ENCODE data around the gene CAMTA1. TPM values are rescaled to one million over a fixed set of nuclear protein-coding genes. Genes with fewer than 3 reads are reported as not detected.
A peak's percentile ranks its signal among the peaks of the same experiment; 100 is the strongest.

The CAMTA1 gene
- total RNA-seq, 6 experiments from 2014 or later = 78.1 to 96.6 (median 86.1) TPM

DNA sequence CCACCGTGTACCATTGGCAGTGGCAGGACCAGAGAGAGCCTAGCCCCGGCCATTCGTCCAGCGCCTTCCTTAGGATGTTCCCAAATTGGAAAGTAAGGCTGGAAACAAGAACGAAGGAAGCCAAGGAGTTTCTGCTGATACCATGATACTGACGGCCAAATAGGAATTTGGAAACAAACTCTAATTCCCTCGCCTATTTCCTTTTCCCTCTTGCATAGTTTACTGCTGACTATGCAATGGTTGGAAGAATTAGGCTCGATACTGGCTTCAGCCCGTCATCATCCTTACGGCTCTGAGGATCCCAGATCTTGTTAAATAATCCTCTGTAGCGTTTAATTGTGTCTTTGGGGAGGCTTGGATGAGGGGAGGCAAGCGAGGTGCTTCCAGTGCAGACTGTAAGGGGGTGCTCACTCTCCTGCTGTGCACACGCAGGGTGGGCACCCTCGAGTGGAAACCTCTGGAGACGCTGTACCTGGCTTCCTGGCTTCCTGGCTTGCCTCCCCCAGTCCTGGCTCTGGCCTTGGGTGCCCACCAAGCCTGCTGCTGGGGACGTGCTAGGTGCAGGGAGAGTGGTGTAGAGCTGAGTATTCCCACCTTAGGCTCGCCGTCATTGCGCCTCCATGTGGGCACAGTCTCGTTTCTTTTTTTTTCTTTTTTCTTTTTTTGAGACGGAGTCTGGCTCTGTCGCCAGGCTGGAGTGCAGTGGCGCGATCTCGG is 27.4 kb upstream of the CAMTA1 start:
- no peaks in the 10 kb centered on the region for H3K36me3 Mint-ChIP-seq (ENCODE audit: low read depth)

GRCh38 chr1:6761196-6761737 is 24.0 kb upstream of the CAMTA1 start:
- no peak overlapping the region for H3K4me3 Mint-ChIP-seq

More for the DNA sequence above, 27.4 kb upstream of the CAMTA1 start:
- H3K27me3 Mint-ChIP-seq (ENCODE audit: insufficient read depth) = peaks cover 6% of the 10 kb centered on the region
- no peak overlapping the region for H3K4me3 Mint-ChIP-seq
- TF ChIP-seq, protein P1, sequence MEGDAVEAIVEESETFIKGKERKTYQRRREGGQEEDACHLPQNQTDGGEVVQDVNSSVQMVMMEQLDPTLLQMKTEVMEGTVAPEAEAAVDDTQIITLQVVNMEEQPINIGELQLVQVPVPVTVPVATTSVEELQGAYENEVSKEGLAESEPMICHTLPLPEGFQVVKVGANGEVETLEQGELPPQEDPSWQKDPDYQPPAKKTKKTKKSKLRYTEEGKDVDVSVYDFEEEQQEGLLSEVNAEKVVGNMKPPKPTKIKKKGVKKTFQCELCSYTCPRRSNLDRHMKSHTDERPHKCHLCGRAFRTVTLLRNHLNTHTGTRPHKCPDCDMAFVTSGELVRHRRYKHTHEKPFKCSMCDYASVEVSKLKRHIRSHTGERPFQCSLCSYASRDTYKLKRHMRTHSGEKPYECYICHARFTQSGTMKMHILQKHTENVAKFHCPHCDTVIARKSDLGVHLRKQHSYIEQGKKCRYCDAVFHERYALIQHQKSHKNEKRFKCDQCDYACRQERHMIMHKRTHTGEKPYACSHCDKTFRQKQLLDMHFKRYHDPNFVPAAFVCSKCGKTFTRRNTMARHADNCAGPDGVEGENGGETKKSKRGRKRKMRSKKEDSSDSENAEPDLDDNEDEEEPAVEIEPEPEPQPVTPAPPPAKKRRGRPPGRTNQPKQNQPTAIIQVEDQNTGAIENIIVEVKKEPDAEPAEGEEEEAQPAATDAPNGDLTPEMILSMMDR (IDR thresholded peaks at IDR 0.05) = no peak
- no peaks in the 10 kb centered on the region for H3K9me3 Mint-ChIP-seq
- no peak overlapping the region for H3K27ac Mint-ChIP-seq
- peaks cover 13% of the 10 kb centered on the region for H3K4me1 Mint-ChIP-seq (ENCODE audit: low read depth)
- DNase-seq = no peak

DNA sequence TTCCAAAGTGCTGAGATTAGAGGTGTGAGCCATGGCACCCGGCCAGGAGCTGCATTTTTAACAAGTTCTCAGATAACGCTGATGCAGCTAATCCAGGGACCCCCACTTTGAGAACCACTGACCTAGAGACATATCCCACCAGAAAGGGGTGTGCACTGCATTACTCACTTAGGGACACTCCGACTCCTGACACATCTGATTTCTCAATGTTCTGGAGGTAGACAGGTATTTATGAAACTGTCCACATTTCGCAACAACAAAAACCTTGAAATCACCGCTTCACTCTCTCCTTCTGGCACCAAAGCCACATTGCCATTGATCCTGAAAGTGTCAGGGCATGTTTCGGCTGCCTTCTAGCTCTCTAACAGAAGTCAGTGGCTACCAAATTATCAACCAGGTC is 23.2 kb upstream of the CAMTA1 start:
- peaks cover 9% of the 10 kb centered on the region for H3K27me3 Mint-ChIP-seq (ENCODE audit: insufficient read depth)

More at GRCh38 chr1:6761196-6761737, 24.0 kb upstream of the CAMTA1 start:
- Mint-ChIP-seq H3K36me3 (ENCODE audit: low read depth) (no peaks in the 10 kb centered on the region), H3K9me3 (no peaks in the 10 kb centered on the region), H3K4me1 (ENCODE audit: low read depth) (no peaks in the 10 kb centered on the region), H3K27ac (no peak overlapping the region), H3K27me3 (ENCODE audit: insufficient read depth) (peaks cover 12% of the 10 kb centered on the region)
- TF ChIP-seq, protein P1 (IDR thresholded peaks at IDR 0.05) = no peak
- DNase-seq = no peak

GRCh38 chr1:6770751-6771440 is 14.4 kb upstream of the CAMTA1 start:
- Mint-ChIP-seq H3K4me1 (ENCODE audit: low read depth) (peaks cover 24% of the 10 kb centered on the region), H3K27ac (peak overlapping the region; percentile 65), H3K4me3 (peak overlapping the region; percentile 81), H3K36me3 (ENCODE audit: low read depth) (no peaks in the 10 kb centered on the region), H3K27me3 (ENCODE audit: insufficient read depth) (peaks cover 3% of the 10 kb centered on the region), H3K9me3 (no peaks in the 10 kb centered on the region)
- TF ChIP-seq, protein P1 (IDR thresholded peaks at IDR 0.05) = no peak
- DNase-seq = peak; percentile 71

More for the DNA sequence above, 23.2 kb upstream of the CAMTA1 start:
- no peaks in the 10 kb centered on the region for H3K9me3 Mint-ChIP-seq
- DNase-seq = no peak
- TF ChIP-seq, protein P1 (IDR thresholded peaks at IDR 0.05) = no peak
- no peaks in the 10 kb centered on the region for H3K36me3 Mint-ChIP-seq (ENCODE audit: low read depth)
- no peak overlapping the region for H3K27ac Mint-ChIP-seq
- no peak overlapping the region for H3K4me3 Mint-ChIP-seq
- H3K4me1 Mint-ChIP-seq (ENCODE audit: low read depth) = no peaks in the 10 kb centered on the region

- peak overlapping the region; percentile 81 for H3K4me3 Mint-ChIP-seq
- H3K27ac Mint-ChIP-seq = peak overlapping the region; percentile 65
- TF ChIP-seq, protein P1 (IDR thresholded peaks at IDR 0.05) = no peak
Measured at GRCh38 chr1:6771441-6771769, 13.8 kb upstream of the CAMTA1 start.

More at GRCh38 chr1:6771441-6771769, 13.8 kb upstream of the CAMTA1 start:
- Mint-ChIP-seq H3K9me3 (peaks cover 4% of the 10 kb centered on the region; the same call in 1 of the 2 replicates), H3K36me3 (ENCODE audit: low read depth) (no peaks in the 10 kb centered on the region), H3K4me1 (ENCODE audit: low read depth) (peaks cover 24% of the 10 kb centered on the region), H3K27me3 (ENCODE audit: insufficient read depth) (peaks cover 3% of the 10 kb centered on the region)
- no peak for DNase-seq
